GM18909 (cell line): Measurements from ENCODE around the gene PCSK7.

Experiments used
- ATAC-seq: cut with Tn5 transposase; IDR thresholded peaks from one replicate; pipeline ENCODE4 v1.9.1; 2021; ENCODE audit warnings: mild to moderate bottlenecking; ENCODE audit not compliant: unreplicated experiment, poor library complexity

Gene PCSK7

GRCh38 chr11:117171007-117171403 lies 60.9 kb downstream of the PCSK7 start:
- ATAC-seq = no peak

DNA sequence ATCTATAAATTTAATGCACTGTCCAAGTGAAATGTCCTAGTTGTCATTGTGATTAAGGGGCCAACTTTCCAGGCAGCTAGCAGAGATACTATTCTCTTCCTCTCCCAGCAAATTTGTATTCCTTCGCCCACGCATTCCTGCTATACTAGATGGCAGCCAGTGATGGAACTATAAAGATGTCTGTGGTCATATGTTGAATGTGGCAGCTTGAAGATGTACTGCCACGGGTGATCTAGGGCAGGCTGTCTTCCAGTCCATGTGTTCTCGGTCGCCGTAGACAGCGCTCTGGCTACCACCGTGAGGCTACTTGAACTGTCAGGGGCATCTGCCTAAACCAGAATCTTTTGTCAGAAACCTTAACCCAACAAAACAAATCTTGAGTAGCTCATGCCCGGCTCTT lies 61.7 kb downstream of the PCSK7 start:
- no peak for ATAC-seq

DNA sequence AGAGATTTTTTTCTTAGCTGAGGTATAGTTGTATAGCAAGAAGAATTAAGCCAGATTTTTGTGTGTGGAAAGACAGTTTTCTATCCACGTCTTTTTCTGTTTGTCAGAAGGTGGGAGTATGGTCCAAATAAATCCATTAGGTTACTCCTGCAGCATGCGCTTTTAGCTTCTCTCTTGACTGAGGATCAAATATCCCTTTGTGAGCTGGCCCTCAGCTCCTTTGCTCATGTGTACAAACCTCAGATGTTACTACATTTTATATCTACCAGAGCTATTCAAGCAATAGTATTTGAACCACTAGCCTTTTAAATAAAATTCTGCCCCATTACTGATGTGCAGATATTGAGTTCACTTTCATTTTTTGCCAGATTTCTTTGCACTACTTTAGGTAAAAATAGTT lies 62.1 kb downstream of the PCSK7 start:
- ATAC-seq = no peak

DNA sequence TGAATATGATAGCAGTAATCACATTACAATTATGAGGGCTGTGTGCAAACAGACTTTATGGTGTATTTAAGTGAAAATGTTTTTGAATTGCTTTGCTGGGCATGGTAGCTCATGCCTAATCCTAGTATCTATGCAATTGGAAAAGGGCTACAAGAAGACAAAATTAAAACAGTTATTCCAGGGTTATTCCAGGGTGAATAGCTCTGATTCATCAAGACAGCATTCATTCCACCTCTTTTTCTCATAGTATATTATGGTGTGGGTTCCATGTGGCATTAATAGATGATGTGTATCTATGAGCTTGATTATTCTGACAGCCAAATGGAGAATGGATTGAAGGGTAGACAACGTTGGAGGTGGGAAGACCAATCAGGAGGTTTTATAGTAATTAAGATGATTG lies 65.4 kb downstream of the PCSK7 start:
- ATAC-seq = no peak

DNA sequence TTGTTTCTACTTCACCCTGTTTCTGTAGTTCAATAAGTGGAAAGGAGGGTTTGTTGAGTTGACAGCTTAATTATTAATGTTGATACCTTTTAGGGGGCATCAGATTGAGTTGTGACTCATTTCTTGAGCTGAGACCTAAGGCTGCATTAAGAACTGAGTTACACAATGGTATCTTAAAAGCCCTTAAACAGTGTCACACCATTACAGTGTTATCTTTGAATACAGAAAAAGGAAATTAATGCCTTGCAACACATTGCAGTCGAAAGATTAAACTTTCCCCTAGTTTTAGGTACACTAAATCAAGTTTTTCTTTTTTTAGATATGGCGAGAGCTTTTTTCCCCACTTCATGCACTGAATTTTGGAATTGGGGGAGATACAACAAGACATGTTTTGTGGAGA lies 71.0 kb downstream of the PCSK7 start:
- ATAC-seq = no peak

DNA sequence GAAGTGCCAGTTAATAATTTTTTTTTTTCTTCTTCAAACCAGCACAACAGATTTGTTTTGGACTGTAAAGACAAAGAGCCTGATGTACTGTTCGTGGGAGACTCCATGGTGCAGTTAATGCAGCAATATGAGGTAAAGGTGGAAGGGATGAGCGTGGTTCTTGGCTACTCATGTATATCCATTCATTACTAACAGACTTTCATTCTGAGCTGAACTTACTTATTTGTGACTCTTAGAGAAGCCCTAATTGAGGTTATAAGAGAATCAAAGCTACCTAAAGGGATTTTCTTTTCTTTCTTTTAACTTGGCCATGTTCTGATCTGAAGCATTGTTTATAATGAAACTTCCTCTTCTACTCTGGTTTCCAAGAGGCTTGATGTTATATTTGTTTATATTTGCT lies 72.0 kb downstream of the PCSK7 start:
- ATAC-seq = no peak

- ATAC-seq = no peak
Observed at GRCh38 chr11:117157507-117157906, 74.4 kb downstream of the PCSK7 start.

GRCh38 chr11:117154468-117154867 lies 77.4 kb downstream of the PCSK7 start:
- no peak for ATAC-seq
